Panc1 (cell line): Measurements from ENCODE around the gene AQP5. TPM values are rescaled to one million over a fixed set of nuclear protein-coding genes. Genes with fewer than 3 reads are reported as not detected.

Experiments used
- ATAC-seq: fragments of 200-7000 bp; cut with Tn5 transposase; 2 replicates; pipeline ENCODE4 v1.9.1; 2020; ENCODE audit warnings: mild to moderate bottlenecking, moderate library complexity
- BruUV-seq: library from RNA; stranded (reverse); fragments of 400-500 nt; replicated peaks from 2 replicates; lab custom pipeline; 2021; lab: Mats Ljungman, UMichigan
- CTCF ChIA-PET: fragments of 300-600 bp; sonication (Branson Sonifier 250); formaldehyde crosslinking; loops from one replicate; lab custom pipeline; 2022; ENCODE audit warnings: antibody characterized with exemption; lab: Charles Lee
- POLR2A ChIA-PET: fragments of 300-600 bp; sonication (Branson Sonifier 250); formaldehyde crosslinking; loops from one replicate; lab custom pipeline; 2022; ENCODE audit warnings: antibody characterized with exemption; lab: Charles Lee
- DNase-seq: peaks from one replicate; pipeline ENCODE4 v3.0.0-alpha.2; 2010; ENCODE audit warnings: low read depth, low spot score
- H3K27ac ChIP-seq: 2 replicates; pipeline ENCODE4 v1.5.1; 2011; ENCODE audit warnings: mild to moderate bottlenecking, low read length, inconsistent platforms
- H3K27me3 ChIP-seq: fragments of 200-500 bp; sonication (Bioruptor generic); 2 replicates; pipeline ENCODE4 v1.6.0; 2014; ENCODE audit warnings: low read length, inconsistent platforms; ENCODE audit not compliant: control insufficient read depth, insufficient read depth
- H3K36me3 ChIP-seq: fragments of 200-500 bp; sonication (Bioruptor generic); 2 replicates; pipeline ENCODE4 v1.5.1; 2014; ENCODE audit warnings: inconsistent platforms, mild to moderate bottlenecking, low read length, moderate library complexity; ENCODE audit not compliant: control insufficient read depth, insufficient read depth
- H3K4me1 ChIP-seq: 2 replicates; pipeline ENCODE4 v1.5.1; 2011; ENCODE audit warnings: inconsistent platforms, mild to moderate bottlenecking, low read length, moderate library complexity; ENCODE audit not compliant: control insufficient read depth, insufficient read depth
- H3K4me3 ChIP-seq, 2 experiments: 2 replicates each; pipeline ENCODE4 v1.5.1; 2011 to 2012; ENCODE audit warnings: low read depth in 2 of 2, low read length in 2 of 2, mild to moderate bottlenecking in 2 of 2, inconsistent platforms in 1 of 2, moderate library complexity in 1 of 2
- H3K9me3 ChIP-seq: fragments of 200-500 bp; sonication (Bioruptor generic); 2 replicates; pipeline ENCODE4 v1.5.1; 2014; ENCODE audit warnings: low read depth, mild to moderate bottlenecking, inconsistent platforms, low read length, moderate library complexity; ENCODE audit not compliant: control insufficient read depth, insufficient read depth
- POLR2AphosphoS5 ChIP-seq: IDR thresholded peaks from 2 replicates; pipeline ENCODE4 v1.6.1; 2012; ENCODE audit warnings: mild to moderate bottlenecking, low read depth, low read length, moderate library complexity
- SIN3A ChIP-seq: IDR thresholded peaks from 2 replicates; pipeline ENCODE4 v1.6.1; 2012; ENCODE audit warnings: low read depth, mild to moderate bottlenecking, low read length, moderate library complexity, borderline replicate concordance; ENCODE audit not compliant: insufficient read depth
- TCF7L2 ChIP-seq: IDR thresholded peaks from 2 replicates; pipeline ENCODE4 v1.6.1; 2011; ENCODE audit warnings: mild to moderate bottlenecking, low read depth, low read length, inconsistent platforms
- in situ Hi-C: cut with HindIII; loops from 2 replicates; pipeline ENCODE4 v1.10.0; 2016; ENCODE audit warnings: low sequenced_read_pairs, low pct_unique_long_range_greater_than_20kb
- intact Hi-C: fragments of 100-400 bp; cut with micrococcal nuclease; formaldehyde crosslinking; loops from one replicate; pipeline ENCODE4 v1.10.0; 2022; ENCODE audit not compliant: unreplicated experiment
- total RNA-seq: library from RNA; stranded (reverse); gene quantifications from one replicate; pipeline ENCODE4 v1.2.1, GENCODE V29; 2021; ENCODE audit not compliant: unreplicated experiment
- TF ChIP-seq, protein P1 (sequence below), 2 experiments: IDR thresholded peaks; 2 replicates each; pipeline ENCODE4 v1.6.1; 2011 to 2012; ENCODE audit warnings: low read depth in 2 of 2, control low read depth in 1 of 2, low read length in 1 of 2, mild to moderate bottlenecking in 1 of 2, moderate library complexity in 1 of 2; ENCODE audit not compliant: insufficient read depth in 1 of 2
- TF ChIP-seq, protein P2 (sequence below): fragments of 450-650 bp; IDR thresholded peaks from 2 replicates; pipeline ENCODE4 v1.5.1; 2017; ENCODE audit warnings: mild to moderate bottlenecking

Gene AQP5
- total RNA-seq, 1 experiment from 2014 or later = 0.72 TPM

DNA sequence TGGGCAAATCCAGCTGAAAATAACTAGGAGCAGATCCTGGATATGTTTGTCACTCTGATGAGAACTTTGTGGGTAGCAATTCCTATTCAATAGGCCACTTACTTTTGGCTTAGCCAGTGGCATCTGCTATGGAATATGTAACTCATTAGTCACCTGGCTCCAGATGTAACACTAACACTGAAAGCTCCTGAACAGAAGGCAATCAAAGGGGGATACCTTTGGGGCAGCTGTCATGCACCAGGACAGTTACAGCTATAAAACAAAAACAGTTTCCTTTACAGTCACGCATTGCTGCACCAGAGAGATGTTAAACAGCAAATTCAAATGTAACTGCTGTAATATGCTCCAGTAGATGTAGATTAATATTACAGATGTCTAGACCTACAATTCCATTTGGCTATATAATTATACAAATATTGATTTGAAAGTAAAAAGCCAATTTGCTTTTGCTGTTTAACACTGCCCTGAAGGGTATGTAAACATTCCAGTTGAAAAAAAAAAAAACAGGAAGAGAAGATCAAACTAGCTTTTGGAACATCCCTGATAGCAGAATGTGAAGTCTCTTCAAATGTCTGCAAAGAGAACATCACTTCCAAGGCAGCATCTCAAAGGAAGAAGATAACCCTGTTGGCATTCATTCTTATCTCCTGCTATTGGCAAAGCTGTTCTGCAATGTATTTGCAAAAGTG is 45.2 kb downstream of the AQP5 start:
- intact Hi-C loops (no loop called here), in situ Hi-C loops (no loop called here)
- Histone ChIP-seq H3K36me3 (peaks cover 56% of the 10 kb centered on the region), H3K27me3 (no peaks in the 10 kb centered on the region), H3K9me3 (no peaks in the 10 kb centered on the region), H3K4me3 (no peak overlapping the region), H3K27ac (peak overlapping the region; percentile 61), H3K4me1 (peaks cover 16% of the 10 kb centered on the region)
- CTCF ChIA-PET = interaction anchor here (0.6 to 0.8 kb wide), 2 partner anchors 27 to 29 kb away, joined by 7 to 8 read pairs; no protein-coding TSS in a partner anchor
- TF ChIP-seq, protein P1, sequence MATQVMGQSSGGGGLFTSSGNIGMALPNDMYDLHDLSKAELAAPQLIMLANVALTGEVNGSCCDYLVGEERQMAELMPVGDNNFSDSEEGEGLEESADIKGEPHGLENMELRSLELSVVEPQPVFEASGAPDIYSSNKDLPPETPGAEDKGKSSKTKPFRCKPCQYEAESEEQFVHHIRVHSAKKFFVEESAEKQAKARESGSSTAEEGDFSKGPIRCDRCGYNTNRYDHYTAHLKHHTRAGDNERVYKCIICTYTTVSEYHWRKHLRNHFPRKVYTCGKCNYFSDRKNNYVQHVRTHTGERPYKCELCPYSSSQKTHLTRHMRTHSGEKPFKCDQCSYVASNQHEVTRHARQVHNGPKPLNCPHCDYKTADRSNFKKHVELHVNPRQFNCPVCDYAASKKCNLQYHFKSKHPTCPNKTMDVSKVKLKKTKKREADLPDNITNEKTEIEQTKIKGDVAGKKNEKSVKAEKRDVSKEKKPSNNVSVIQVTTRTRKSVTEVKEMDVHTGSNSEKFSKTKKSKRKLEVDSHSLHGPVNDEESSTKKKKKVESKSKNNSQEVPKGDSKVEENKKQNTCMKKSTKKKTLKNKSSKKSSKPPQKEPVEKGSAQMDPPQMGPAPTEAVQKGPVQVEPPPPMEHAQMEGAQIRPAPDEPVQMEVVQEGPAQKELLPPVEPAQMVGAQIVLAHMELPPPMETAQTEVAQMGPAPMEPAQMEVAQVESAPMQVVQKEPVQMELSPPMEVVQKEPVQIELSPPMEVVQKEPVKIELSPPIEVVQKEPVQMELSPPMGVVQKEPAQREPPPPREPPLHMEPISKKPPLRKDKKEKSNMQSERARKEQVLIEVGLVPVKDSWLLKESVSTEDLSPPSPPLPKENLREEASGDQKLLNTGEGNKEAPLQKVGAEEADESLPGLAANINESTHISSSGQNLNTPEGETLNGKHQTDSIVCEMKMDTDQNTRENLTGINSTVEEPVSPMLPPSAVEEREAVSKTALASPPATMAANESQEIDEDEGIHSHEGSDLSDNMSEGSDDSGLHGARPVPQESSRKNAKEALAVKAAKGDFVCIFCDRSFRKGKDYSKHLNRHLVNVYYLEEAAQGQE (IDR thresholded peaks at IDR 0.05; ENCODE audit: insufficient read depth in 1 of 2, low read depth in 2 of 2, low read length in 1 of 2) = no peak
- TF ChIP-seq POLR2AphosphoS5 (no peak), SIN3A (no peak), TCF7L2 (peak; percentile 59; the same call in 1 of the 2 replicates)
- TF ChIP-seq, protein P2, sequence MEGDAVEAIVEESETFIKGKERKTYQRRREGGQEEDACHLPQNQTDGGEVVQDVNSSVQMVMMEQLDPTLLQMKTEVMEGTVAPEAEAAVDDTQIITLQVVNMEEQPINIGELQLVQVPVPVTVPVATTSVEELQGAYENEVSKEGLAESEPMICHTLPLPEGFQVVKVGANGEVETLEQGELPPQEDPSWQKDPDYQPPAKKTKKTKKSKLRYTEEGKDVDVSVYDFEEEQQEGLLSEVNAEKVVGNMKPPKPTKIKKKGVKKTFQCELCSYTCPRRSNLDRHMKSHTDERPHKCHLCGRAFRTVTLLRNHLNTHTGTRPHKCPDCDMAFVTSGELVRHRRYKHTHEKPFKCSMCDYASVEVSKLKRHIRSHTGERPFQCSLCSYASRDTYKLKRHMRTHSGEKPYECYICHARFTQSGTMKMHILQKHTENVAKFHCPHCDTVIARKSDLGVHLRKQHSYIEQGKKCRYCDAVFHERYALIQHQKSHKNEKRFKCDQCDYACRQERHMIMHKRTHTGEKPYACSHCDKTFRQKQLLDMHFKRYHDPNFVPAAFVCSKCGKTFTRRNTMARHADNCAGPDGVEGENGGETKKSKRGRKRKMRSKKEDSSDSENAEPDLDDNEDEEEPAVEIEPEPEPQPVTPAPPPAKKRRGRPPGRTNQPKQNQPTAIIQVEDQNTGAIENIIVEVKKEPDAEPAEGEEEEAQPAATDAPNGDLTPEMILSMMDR = no peak
- ATAC-seq (peak; percentile 73), DNase-seq (no peak)
- POLR2A ChIA-PET = interaction anchor here (0.7 to 1.1 kb wide), 2 partner anchors 12 to 252 kb away, joined by 3 to 4 read pairs; no protein-coding TSS in a partner anchor
- no TSS peak for BruUV-seq

DNA sequence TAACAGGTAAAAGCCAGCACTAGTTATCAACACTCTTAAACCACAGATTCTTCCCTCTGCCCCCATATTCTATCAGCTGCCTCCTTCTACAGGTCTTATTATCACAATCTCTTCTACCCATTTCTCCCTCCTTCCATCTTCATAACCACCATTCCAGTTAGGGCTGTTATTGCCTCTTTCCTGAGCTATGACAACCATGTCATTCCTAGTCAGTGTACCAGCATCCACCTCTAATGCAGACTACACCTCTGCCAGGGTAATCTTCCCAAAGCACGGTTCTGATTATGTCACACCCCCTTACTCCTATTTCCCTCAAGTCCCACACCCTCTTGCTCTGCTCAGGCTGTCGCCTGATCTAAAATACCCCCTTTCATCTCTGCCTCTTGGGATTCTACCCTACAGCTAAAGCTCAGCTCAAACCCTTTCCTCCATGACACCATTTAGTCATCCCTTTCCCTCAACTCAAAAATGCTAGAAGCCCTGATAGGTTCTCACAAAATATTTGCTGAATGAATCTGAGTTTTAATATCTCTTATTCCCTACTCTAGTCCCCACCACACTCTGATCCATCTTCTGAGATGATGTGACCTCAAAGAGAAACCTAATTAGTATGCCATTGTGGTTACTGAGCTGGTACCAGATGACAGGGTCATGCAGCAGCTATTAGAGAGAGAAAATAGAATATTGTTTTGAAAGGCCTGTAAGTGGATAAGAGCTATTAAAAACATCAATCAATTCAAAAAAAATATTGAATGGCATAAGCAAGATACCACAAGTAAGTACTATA is 51.9 kb downstream of the AQP5 start:
- in situ Hi-C loops (no loop called here), intact Hi-C loops (no loop called here)
- no peaks in the 10 kb centered on the region for H3K4me1 ChIP-seq
- no peak overlapping the region for H3K27ac ChIP-seq
- DNase-seq (no peak), ATAC-seq (no peak; the same call in 1 of the 2 replicates)
- H3K36me3 ChIP-seq = peaks cover 17% of the 10 kb centered on the region; the same call in 1 of the 2 replicates
- ChIA-PET POLR2A (no interaction called here), CTCF (interaction anchor here (0.6 to 0.8 kb wide), 2 partner anchors 187 to 250 kb away, joined by 3 read pairs; no protein-coding TSS in a partner anchor)
- H3K27me3 ChIP-seq = no peaks in the 10 kb centered on the region
- TF ChIP-seq, protein P1 (IDR thresholded peaks at IDR 0.05; ENCODE audit: insufficient read depth in 1 of 2, low read depth in 2 of 2, low read length in 1 of 2) = no peak
- TF ChIP-seq TCF7L2 (no peak), SIN3A (no peak), POLR2AphosphoS5 (no peak)
- TF ChIP-seq, protein P2 = no peak
- BruUV-seq = TSS peak; percentile 52
- no peaks in the 10 kb centered on the region for H3K9me3 ChIP-seq
- H3K4me3 ChIP-seq = no peak overlapping the region
